Central memory CD4-positive, alpha-beta T cell (primary cell): ENCODE measurements around the gene NUDT2.
A peak's percentile ranks its signal among the peaks of the same experiment; 100 is the strongest.
"Not testable (repeated sequence)": the region's sequence is repeated elsewhere in the genome, so short reads cannot be mapped to it uniquely, and the experiment has no call there.

Experiments
- DNase-seq: peaks from one replicate; pipeline ENCODE4 v3.0.0; 2022
- total RNA-seq, 3 experiments: gene quantifications; one replicate each; lab custom pipeline; 2026; lab: John Stamatoyannopoulos, UW

Gene NUDT2
- 5.0 to 19.2 (median 17.7) reads per million in 3 experiments for total RNA-seq

- peak; percentile 98 for DNase-seq
These were observed at the start of gene NUDT2, which contains the start of gene KIF24 for GRCh38 chr9:34328987-34329832. NUDT2 (plus strand) TSS chr9:34329569; CDS start chr9:34339040, 9,471 bp downstream. KIF24 (minus strand) TSS chr9:34329268; CDS start chr9:34311346, 17,922 bp downstream.

DNA sequence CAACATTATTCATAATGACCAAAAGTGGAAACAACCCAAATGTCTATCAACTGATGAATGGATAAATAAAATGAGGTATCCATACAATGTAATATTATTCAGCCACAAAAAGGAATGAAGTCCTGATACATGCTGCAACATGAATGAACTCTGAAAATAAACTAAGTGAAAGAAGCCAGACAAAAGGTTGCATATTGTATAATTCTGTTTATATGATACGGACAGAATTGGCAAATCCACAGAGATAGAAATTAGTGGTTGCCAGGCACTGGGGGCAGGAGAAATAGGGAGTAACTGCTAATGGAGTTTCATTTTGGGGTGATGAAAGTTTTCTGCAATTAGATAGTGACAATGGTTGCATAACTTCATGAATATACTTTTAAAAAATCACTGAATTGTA, 47.3 kb upstream of the NUDT2 start:
- no peak for DNase-seq

GRCh38 chr9:34289159-34289558, 40.2 kb upstream of the NUDT2 start:
- DNase-seq: no peak

DNA sequence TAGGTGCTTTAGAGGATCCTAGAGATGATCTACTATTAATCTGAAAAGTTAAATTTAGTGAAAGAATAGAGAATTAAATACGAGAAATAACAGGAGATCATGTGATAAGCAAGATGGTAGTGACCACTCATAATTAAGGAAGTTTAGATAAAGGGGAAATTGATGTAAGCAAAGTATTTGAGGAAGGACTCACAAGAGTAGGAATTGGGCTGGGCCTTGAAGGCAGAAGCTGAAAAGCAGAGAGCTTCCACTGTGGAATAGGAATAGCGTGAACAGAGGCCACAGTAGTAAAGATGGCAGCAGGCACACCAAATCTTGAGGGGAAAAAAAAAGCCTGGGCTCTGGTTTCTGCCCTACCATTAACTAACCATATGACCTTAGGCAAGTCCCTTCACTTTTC, 38.3 kb upstream of the NUDT2 start:
- no peak for DNase-seq

DNA sequence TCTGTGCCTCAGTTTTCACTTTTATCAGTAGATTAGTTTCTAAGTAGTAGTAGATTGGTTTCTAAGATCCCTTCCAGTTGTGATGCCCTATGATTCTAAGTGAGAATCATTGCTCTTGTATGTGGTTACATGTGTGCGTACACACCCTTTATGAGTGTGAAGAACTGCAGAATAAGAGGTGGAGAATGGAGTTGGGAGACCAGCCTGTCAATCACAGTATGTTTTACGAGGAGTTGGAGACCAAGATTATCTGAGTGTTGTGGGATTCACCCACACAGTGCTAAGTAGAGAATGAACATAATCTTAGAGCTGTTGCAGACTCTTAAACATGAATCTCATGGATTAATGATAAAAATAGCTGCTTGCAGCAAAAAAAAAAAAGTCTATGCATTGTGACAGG, 37.9 kb upstream of the NUDT2 start:
- DNase-seq: no peak

GRCh38 chr9:34292552-34292951, 36.8 kb upstream of the NUDT2 start:
- no peak for DNase-seq

DNA sequence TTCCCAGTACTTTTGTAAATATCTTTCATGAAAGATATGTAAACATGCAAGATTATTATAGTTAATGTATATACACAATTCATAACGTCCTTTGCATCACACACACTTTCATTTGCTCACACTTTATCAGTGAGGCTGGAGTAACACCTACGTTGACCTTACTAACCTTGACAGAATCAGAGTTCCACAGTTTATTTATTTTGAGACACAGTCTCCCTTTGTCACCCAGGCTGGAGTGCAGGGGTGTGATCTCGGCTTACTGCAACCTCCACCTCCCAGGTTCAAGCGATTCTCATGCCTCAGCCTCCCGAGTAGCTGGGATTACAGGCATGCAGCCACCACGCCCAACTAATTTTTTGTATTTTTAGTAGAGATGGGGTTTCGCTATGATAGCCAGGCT, 28.3 kb upstream of the NUDT2 start:
- not testable (repeated sequence) for DNase-seq

- DNase-seq: not testable (repeated sequence)
These were observed 21.1 kb upstream of the NUDT2 start for GRCh38 chr9:34308316-34308715.

DNA sequence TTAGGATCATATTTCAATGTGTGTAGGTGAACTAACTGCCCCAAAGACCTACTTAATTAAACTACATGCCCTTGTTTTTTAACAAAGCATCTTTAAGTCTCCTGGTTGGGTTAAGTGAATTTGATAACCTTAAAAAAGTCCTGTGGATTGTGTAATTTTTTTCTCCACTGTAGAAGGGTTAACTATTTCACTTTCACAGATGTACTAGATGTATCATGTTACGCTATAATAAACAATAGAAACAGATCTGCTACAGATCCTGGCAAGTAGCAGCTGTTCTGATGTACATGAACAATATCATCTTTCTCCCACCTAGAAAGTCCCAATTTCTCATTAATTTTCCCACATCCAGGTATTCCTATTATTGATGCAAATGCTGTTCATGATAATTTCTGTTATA, 19.2 kb upstream of the NUDT2 start:
- no peak for DNase-seq

- DNase-seq: no peak
These were observed 17.7 kb upstream of the NUDT2 start for GRCh38 chr9:34311499-34312185.

DNA sequence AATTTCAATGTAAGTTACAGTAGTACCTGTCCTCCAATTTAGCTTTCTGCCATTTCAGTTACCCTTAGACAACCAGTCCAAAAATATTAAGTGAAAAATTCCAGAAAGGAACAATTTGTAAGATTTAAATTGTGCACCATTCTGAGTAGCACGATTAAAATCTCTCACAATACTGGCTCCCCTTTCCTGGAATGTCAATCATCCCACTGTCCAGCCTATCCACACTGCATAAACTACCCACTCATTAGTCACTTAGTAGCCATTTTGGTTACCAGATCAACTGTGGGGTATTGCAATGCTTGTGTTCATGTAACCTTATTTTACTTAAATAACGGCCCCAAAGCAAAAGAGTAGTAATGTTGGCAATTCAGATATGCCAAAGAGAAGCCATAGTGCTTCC, 11.9 kb upstream of the NUDT2 start:
- DNase-seq: no peak

GRCh38 chr9:34318163-34318790, 11.1 kb upstream of the NUDT2 start:
- no peak for DNase-seq

DNA sequence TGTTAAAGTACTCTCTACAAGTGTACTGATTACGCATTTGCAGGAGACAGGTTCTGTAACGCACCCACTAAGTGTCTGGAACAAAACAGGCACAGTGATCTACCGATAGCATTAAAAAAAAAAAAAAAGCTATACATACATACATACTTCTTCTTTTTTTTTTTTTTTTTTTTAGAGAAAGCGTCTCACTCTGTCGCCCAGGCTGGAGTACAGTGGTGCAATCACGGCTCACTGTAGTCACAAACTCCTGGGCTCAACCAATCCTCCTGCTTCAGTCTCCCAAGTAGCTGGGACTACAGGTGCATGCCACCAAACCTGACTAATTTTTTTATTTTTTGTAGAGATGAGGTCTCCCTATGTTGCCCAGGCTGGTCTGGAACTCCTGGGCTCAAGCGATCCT, 7.9 kb upstream of the NUDT2 start:
- no peak for DNase-seq

- DNase-seq: no peak
These were observed 6.3 kb upstream of the NUDT2 start for GRCh38 chr9:34322899-34323591.

DNA sequence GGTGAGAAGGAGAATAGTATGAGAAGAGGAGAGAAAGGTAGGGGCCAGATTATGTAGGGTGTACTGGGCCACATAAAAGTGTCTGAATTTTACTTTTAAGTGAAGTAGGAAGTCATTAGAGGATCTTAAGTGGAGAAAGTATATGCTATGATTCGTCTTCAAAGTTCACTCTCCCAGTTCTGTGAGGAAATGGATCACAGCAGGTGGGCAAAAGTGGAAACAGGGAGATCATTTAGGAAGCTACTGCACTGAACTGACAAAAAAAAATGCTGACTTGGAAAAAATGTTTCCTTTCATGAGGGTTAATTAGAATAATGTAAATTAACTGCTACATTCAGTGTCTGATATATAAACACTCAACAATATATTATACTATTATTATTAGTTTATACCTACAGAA, 2.7 kb upstream of the NUDT2 start:
- no peak for DNase-seq

DNA sequence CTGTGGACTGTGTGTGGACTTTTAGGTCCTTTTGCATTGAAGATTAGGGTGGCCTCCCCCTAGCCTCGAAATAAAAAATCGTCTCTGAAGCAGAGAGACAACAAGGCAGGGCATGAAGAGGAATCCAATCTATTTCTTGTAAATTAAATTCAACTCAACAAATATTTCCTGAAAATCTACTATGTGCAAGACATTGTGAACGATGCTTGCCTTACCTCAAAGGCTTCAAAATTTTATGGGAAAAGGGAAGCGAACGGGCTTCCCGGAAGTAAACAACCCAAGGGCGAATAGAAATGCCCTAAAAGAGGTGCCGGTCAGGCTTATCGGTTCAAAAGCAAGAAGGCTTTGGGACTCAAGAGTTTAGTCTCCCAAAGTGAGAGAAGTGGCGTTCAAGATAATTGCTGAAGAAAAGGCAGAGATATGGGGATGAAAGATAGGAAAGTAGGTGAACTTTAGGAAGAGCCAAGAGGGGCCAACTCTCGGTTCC, 826 bp upstream of the NUDT2 start:
- DNase-seq: no peak

DNA sequence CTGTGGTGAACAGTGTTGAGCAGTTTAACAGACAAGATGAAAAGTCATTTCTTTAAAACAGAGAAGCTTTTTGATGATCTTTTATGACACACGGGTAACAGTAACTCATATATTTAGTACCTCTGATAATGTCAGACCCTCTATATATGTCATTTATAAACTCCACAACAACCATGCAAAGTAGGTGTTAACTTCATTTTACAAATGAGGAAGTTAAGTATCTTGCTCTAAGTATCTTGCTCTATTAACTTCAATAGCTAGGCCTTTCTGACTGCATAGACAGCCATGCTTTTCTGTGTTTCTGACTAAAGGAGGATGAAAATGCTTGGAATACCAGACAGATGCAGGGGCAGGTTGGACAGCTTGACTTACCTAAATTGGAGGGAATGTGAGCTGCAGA, 1.8 kb downstream of the NUDT2 start:
- DNase-seq: no peak

DNA sequence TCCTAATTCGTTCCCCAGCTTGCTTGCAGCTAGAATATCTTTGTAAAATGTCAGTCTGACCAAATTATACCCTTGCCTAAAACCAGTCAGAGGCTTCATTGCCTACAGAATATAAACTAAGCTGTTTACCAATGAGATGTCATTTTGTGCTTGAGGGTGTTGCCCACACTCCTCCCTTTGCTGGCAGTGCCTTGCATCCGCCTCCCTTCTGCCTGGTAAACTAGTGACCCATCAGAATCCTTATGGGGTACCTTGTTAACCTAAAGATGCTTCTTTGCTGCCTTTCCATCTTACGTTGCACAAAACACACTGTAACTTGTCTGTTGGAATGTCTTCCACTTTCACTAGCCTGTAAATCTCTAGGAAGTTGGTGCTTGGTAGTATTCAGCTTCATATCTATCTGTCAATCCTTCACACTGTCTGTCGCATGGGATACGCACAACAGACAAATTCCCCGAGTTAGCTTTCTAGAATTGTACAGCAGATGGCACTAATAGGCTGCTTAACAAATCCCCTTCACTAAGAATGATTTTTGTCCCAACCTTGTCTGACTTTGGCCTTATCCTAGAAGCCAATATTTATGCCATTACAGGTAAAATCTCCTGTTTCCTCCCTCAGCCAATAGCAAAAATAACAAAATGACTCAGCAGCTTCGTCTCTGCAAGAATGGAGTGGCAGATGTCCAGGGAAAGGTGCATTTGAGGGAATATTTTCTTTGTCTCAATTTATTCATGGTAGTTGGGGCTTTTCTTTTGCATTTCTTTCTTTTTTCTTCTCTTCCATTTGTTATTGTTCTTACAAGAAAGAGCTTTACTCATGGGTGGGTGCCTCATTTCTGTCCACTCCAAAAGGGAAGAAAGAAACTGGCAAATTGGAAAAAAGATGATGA, 3.0 kb downstream of the NUDT2 start:
- DNase-seq: no peak

GRCh38 chr9:34333836-34334235, 4.5 kb downstream of the NUDT2 start:
- no peak for DNase-seq

DNA sequence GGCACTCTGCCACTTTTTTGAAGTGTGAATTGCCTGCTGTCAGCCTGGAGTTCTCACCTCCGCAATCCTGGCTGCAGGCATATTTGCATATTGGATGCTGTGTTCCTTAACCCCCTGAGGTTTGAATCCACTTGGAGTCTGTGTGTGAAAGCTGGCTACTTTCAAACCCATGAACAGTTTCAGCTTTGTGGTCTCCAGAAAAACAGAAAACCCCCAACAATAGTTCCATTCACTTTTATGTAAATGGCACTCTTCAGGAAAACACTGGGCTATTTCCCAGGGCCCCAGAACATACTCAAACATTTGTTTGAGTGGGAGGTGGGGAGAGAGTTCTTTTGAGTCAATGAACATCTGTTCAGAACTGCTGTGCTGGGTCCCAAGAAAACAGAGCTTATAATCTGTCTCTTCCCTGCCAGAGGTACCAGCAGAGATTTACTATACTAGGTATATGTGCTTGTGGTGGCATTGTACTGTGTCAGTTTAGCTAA, 5.0 kb downstream of the NUDT2 start:
- no peak for DNase-seq

DNA sequence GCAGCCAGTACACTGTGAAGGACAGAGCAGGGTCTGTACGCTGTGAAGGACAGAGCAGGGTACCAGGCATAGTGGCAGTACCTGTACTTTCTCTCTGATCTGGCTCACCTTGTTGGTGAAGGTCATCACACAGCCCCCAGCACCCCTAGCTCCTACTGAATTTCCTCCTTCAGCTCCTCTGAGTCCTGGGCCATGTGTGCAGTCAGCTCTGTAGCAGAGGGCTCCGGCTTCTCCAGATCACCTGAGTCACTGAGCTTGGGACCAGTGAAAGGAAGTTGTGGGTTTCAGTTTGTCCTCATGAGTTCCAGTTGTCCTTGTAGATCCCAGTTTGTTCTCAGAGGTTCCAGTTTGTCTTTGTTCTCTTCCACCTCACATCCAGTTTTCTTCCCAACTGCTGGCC, 5.5 kb downstream of the NUDT2 start:
- no peak for DNase-seq

DNA sequence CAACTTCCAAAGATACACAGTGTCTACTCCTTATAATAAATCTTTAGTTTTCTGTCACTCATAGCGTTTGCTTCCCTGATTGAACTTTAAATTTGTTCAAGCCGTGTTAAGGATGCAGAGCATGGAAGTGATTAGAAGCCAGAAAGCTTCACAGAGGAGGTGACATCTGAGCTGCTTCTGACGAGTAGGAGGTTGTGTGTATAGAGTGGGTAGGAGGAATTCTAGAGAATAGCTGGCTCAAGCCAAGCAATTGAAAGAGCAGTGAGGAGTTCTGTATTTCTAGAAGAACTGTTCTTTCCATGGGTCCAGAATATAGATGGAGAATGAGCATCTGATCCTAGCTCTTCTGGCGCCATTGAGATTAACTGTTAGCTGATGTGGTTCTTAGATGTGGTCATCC, 6.0 kb downstream of the NUDT2 start:
- no peak for DNase-seq
